GM18873 (cell line): ENCODE results near the gene MRPL20.
A peak's percentile ranks its signal among the peaks of the same experiment; 100 is the strongest.
"Not testable (repeated sequence)": the region's sequence is repeated elsewhere in the genome, so short reads cannot be mapped to it uniquely, and the experiment has no call there.

ENCODE experiments used
- ATAC-seq: cut with Tn5 transposase; IDR thresholded peaks from one replicate; pipeline ENCODE4 v1.9.1; 2021; ENCODE audit warnings: mild to moderate bottlenecking, moderate library complexity, moderate number of reproducible peaks; ENCODE audit not compliant: unreplicated experiment, low FRiP score

The MRPL20 gene

DNA sequence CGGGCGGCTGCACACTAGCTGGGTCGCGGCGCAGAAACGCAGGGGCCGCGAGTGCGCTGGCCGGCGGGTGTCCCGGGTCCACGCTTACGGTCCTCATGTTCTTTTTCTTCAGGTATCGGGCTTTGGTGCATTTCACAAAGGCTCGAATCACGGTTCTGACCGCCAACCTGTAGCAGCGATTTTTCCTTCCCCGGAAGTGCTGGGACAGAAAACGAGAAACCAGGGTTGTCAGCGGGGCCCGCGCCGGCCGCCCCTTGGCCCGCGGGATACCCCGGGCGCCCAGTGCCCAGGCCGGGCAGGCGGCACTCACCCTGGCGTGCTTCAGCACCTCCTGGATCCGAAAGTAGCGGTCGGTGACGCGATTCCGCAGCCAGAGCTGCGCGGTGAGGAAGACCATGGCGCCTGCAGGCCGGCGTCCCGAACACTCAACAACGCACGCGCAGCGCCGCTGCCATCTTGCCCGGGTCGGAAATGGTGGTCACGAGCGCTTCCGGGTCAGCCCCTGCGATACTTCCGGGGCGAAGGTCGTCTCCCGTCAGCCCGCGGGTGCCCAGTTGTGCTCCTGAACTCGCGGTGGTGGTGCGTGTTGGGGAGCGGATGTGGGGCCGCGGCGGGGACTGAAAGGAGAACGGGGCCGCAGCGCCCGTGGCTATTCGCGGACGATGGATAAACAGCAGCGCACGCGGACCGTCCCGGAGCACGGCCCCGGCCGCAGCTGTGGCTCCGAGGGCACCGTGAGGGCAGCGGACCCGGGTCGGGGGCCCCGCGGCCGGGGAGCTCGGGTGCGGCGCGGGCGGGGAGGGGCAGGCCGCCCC is at the start of gene MRPL20:
TSS of gene MRPL20 (minus strand) at position 473 of the 815 bp plus-strand sequence. CDS start at position 397, 76 bp downstream.
- ATAC-seq, result peak; percentile 84

DNA sequence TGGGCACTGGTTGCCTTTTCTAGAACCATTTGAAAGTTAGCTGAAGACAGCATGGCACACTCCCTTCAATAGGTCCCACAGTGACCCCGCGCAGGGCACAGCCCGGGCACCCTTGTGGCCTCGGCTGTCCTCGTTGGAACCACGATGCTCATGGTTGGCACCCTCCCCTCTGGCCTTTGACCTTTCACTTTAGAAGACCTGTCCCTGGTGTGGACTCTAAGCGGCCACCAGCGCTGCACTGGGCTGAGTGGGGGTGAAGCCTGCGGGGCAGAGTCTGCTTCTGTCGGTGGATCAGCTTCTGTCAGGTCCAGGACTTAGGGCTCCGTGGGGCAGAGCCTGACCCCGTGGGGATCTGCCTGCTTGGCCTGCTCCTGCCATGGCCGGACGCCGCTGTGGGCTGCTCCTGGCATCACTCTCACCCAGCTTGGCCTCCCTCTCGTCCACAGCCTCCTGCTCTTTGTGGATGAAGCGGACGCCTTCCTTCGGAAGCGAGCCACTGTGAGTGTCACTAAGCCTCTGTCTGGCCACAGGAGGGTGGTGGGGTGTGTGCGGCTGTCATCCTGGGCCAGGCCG is 49.7 kb upstream of the MRPL20 start:
- not testable (repeated sequence) for ATAC-seq

DNA sequence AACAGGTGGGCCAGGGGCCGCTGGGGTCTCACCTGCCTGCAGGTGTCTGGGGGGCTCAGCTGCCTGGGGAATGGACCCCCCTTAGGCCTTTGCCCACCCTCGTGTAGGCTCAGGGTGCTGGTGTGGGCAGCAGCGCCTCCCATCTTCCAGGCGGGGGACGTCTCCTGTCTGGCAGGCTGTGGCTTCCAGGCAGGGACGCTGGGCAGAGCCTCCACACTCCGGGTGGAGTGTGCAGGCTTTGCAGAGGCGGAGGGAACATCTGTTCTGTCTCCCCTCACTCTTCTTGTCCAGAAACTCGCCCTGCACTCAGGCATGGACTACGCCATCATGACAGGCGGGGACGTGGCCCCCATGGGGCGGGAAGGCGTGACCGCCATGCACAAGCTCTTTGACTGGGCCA is 48.8 kb upstream of the MRPL20 start:
- ATAC-seq, result not testable (repeated sequence)

DNA sequence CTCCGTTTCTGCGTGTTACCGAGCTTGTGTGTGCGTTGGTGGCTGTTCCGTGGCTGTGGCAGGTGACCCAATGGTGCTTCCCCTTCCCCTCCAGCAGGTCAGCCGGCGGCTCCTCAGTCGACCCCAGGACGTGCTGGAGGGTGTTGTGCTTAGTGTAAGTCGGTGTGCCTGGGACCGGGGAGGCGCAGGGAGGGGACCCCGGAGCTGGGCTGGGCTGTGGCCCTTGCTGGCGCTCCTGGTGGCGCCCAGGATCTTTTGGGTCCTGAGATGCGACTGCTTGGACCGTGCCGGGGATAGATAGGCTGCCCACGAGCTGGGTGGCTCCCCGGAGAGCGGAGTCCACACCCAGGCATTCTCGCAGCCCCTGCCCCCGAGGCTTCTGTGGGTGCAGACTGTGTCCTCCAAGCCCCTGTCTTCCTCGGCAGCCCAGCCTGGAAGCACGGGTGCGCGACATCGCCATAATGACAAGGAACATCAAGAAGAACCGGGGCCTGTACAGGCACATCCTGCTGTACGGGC is 48.3 kb upstream of the MRPL20 start:
- no peak for ATAC-seq

DNA sequence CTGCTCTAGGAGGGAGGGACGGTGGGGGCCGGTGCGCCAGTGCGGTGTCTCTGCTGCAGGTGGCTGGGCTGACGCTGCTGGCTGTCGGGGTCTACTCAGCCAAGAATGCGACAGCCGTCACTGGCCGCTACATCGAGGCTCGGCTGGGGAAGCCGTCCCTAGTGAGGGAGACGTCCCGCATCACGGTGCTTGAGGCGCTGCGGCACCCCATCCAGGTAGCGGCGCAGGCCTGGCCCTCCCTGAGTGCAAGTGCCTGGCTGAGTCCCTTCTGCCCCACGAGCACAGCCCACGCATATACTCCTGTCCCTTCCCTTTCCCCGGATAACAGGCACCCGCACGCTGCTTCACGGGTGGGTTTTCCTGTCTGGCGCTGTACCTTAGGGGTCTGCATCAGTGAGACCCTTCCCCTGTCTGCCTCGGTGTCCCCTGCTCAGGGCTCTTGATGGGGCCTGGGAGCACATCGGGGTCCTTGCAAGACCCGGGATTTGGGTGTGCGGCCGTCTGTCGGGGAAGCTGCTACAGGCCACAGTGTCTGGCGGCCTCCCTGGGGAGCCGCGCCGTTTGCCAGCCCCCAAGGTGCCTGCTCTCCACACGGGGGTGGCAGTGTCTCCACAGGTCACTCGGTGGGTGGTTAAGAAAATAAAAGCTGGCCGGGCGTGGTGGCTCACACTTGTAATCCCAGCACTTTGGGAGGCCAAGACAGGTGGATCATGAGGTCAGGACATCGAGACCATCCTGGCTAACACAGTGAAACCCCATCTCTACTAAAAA is 47.4 kb upstream of the MRPL20 start:
- not testable (repeated sequence) for ATAC-seq

DNA sequence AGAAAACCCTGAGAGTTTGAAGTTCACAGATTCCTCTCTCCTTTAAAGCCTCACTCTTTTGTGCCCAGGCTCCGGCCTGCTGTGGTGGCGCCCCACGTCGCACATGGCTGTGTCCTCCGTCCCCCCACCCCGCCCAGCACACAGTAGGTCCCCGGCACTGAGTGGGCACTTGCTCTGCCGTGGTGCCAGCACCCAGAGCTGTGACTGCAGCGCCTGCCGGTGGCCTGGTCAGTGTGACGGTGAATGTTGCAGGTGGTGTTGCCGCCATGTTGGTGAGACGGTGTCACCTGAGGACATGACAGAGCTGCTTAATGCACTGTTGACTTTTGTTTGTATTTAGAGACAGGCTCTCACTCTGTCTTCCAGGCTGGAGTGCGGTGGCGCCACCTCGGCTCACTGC is 45.8 kb upstream of the MRPL20 start:
- no peak for ATAC-seq

DNA sequence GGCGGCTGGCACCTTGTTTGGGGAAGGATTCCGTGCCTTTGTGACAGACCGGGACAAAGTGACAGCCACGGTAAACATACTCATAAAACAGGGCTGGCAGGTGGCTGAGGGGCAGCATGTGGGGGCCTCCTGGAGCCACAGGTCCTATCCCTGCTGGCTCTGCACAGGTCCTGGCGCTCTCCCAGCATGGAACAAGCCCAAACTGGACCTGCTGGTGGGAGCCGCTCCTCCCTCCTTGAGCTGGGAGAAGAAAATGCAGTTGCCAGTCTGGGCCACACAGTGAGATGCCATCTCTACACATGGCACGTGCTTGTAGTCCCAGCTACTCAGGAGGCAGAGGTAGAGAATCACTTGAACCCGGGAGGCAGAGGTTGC is 45.3 kb upstream of the MRPL20 start:
- not testable (repeated sequence) for ATAC-seq

DNA sequence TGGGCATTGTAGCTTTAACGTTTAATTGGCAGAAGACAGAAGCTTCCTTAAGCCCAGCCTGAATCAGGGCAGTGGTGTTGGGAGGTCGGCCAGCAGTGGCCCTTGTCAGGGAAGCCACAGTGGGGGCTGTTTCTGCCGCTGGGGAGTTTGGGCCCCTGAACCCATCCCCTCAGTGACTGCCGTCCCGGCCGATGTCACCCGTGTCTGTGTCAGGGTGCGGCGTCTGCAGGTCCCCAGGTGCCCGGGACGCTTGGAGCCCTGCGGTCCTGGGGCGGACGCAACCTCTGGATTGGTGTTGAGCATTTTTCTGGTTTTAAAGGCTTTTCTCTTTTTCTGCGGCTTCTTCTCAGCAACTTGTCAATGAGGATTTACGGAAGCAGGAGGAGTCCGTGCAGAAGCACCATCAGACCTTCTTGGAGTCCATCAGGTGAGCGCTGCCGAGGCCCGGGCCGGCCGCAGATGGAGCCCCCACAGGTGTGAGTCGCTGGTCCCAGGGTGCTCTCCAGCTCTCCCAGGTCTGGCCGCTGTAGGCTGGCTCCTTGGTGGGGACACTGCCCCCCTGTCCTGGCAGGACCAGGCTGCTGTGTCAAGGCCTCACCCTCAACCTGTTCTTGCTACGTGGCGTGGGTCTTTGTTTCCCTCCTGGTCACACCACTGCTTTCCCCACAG is 44.7 kb upstream of the MRPL20 start:
- no peak for ATAC-seq

DNA sequence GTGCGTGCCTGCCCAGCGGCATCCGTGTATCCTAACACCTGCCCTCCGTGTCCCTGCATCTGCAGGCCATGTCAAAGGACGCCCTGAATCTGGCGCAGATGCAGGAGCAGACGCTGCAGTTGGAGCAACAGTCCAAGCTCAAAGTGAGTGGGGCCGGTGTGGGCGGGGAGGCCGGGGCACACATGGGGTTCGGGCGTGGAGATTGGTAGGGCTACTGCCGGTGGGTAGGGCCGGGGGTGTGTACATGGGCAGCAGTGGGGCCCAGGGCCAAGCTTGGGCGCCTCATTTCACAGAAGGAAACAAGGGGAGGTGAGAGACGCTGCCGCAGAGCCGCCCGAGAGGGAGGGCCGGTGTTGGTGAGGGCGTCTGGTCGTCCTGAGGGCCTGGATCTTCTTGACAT is 43.5 kb upstream of the MRPL20 start:
- not testable (repeated sequence) for ATAC-seq

DNA sequence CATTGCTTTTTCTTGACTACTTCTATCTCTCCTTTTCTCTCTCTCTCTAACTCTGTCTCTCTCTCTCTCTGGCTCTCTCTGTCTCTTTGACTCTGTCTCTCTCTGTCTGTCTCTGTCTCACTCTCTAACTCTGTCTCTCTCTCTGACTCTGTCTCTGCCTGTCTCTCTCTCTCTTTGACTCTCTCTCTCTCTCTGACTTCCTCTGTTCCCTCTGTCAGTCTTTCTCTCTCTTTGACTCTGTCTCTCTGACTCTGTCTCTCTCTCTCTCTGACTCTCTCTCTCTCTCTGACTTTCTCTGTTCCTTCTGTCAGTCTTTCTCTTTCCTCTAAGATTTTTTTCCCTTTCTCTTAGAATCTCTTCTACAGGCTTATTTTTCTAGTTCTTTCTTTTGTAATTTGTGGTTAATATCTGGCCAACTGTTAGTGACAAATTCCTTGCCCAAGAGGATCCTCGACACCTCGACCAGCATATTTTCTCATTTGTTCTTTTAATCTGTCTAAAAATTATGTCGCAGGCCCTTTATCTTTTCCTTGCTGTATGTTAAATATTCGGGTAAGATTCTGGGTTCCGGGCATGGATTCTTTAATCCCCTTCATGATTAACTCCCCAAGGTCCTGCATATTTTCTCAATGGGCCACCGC is 42.1 kb upstream of the MRPL20 start, which contains the start of gene ATAD3C:
TSS of gene ATAD3C (plus strand) at position 591 of the 641 bp plus-strand sequence. CDS start 995 bp downstream, outside the sequence.
- ATAC-seq, result no peak

DNA sequence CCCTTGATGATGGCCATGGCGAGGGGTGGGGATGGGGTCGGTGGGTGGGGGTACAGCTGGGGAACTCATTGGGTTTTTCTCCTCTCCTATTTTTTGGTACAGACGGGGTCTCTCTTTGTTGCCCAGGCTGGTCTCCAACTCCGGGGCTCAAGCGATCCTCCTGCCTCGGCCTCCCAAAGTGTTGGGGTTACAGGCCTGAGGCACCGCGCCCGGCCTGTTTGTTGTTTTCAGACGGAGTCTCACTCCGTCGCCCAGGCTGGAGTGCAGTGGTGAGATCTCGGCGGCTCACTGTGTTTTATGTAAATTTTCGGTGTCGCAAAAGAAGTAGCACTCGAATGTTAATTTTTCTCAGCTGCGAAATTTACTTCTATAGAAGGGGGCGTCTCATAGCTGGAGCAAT is 39.5 kb upstream of the MRPL20 start:
- not testable (repeated sequence) for ATAC-seq

DNA sequence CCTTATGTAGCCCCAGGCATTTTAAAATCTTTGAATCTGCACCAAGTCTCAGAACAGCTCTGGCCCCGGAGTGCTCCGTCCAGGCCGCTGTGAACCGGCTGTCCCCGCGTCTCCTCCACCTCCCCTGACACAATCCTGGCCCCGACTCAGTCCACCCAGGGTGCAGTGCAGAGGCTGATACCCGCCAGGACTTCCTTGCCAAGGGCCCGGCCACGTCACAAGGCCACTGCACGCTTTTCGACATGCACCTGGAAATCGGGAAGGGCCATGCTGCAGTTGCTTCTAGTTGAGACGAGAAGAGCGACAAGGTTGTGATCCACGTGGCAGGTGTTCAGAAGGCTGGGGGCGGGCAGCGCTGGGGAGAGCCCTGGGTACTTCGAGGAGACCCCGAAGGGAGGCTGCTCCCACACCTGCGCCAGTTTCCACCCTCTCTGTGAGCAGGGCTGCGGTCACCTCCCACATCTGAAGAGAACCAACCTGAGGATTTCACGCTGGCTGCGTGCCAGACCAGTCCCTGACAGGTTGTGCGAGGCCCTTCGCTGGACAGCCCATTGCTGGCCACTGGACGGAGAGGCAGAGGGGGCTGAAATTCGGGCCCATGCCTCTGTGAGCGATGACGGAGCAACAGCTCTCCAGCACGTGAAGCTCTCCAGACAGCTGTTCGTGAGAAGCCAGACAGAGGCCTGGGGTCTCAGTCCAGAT is 35.1 kb upstream of the MRPL20 start:
- no peak for ATAC-seq

DNA sequence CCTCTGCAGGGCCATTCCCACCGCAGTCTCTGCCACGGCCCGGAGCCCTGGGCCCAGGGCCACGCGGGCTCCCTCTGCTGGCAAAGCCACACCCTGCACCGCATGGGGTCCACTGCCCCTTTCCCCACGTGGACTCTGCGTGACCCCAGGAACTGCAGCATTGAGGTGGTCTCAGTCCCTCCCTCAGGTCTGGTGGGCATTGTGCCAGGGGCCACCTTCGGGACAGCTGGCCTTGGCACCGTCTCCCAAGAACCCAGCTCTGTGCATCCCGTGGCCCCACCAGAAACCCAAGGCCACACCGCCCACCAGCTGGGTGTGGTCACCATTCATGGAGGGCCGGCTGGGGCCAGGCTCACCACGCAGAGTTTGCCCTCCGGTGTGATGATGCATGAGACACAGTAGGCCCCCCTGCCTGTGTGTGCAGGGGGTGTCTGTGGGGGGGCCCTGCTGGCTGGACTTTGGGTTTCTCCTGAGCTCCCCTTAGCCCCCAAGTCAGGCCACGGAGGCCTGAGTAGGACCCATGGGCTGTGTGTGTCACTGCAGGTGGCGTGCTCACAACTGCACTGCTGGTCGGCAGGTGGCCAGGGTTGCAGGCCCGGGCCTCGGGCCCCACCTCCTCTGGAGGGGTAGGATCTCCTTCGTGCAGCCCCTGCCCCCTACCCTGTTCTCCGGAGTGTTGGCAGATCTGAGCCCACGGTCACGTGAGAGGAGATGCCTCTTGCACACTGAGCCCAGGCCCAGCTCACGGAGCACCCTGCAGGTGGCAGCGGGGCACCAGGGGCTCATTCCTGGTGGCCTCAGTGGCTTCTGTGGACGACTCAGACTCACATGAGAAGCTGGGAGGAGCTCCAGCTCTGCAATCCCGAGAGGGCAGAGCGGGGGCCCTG is 34.2 kb upstream of the MRPL20 start:
- ATAC-seq, result no peak

DNA sequence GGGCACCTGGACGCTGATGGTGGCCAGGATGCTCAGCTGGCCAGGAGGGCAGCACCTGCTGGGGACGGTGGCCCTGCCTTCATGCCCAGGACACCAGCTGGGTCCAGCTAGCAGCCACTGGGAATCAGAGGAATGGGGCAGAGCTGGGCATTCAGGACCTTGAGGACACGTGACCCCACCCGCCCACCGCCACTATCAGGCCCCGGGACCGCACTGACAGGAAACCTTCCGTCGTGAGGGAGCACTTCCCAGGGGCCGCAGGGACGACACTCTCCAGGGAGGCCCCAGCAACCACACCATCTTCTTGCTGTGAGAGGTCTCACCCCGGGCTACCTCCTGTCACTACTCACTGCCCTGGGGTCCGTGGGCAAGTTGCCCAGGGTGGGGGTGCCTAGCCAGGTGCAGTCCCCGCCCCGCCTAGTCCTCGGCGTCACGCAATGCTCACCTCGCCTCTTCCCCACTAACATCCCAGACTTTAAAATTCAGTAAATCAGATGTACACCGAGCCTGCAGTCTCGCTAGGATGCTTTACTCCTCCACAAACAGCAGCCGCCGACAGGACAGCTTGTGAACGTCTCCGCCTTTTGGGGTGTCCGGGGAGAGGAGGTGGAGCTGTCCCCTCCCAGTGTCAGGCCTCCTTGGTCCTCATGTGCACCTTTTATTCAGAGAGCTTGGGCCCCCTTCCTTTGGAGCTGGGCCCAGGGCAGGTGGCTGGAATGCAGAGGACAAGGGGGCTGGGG is 33.3 kb upstream of the MRPL20 start:
- no peak for ATAC-seq

DNA sequence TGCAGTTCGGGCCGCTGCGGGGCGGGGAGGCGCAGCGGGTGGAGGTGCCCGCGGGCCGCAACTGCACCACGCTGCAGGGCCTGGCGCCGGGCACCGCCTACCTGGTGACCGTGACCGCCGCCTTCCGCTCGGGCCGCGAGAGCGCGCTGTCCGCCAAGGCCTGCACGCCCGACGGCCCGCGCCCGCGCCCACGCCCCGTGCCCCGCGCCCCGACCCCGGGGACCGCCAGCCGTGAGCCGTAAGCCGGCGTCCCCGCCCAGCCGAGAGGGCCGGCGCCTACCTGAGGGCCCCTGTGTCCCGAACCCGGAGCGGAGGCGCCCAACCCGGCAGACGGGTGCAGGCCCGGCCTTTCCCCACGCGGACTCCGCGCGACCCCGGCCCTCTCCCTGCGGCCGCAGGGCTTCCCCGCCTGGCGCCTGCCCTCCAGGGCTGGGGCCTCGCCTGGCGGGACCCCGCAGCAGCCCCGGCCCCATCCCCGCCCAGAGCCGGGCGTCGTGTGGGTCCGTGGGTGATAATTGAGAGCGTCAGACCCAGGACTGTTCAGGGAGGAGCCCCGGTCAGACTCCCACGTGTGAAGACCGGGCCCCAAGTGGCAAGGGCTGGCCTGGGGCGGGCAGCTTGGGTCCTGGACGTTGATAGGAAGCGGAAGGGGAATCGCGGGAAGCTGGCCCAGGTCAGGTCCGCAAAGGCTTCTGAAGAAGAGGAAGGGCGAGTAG is 32.6 kb upstream of the MRPL20 start:
- no peak for ATAC-seq

DNA sequence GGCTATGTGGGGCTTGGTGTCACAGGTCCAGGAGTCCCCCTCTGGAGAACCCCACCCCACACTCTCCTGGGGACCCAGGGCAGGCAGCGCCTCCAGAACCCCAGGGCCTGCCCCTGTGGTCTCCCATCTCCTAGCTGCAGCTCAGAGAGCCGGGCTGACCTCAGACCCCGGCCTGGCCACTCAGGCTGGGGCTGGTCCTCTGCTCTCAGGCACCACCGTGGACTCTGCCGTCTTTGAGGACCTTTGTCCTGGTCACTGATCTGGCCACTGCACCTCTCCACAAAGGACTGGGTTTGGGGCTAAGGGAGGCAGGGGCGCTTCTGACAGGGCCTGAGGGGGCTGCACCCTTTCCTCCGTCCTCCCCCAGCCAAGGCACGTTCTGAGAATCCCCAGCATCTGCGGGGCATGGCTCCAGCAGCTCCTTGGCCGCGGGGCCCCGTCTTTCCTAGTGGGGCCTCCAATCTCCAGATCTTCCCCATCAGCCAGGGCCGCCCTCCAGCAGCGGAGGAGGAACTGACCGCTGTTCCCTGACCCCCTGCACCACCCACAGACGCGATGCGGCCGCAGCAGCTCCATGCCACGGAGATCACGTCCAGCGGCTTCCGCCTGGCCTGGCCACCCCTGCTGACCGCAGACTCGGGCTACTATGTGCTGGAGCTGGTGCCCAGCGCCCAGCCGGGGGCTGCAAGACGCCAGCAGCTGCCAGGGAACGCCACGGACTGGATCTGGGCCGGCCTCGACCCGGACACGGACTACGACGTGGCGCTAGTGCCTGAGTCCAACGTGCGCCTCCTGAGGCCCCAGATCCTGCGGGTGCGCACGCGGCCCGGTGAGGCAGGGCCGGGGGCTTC is 31.7 kb upstream of the MRPL20 start:
- no peak for ATAC-seq
